Activated T-cell treated with anti-CD3 and anti-CD28 coated beads, Interleukin-2, amount 50 U/mL, for 48 hours (primary cell): ENCODE measurements around the gene OLAH.
"Not testable (repeated sequence)": the region's sequence is repeated elsewhere in the genome, so short reads cannot be mapped to it uniquely, and the experiment has no call there.

Experiments
- DNase-seq, 2 experiments: peaks; one replicate each; pipeline ENCODE4 v3.0.0-alpha.2; 2020

OLAH gene

GRCh38 chr10:15043674-15044073, at the start of gene OLAH:
TSS of gene OLAH (plus strand) at chr10:15043943. CDS start at chr10:15047289, 3,346 bp downstream.
- no peak for DNase-seq

DNA sequence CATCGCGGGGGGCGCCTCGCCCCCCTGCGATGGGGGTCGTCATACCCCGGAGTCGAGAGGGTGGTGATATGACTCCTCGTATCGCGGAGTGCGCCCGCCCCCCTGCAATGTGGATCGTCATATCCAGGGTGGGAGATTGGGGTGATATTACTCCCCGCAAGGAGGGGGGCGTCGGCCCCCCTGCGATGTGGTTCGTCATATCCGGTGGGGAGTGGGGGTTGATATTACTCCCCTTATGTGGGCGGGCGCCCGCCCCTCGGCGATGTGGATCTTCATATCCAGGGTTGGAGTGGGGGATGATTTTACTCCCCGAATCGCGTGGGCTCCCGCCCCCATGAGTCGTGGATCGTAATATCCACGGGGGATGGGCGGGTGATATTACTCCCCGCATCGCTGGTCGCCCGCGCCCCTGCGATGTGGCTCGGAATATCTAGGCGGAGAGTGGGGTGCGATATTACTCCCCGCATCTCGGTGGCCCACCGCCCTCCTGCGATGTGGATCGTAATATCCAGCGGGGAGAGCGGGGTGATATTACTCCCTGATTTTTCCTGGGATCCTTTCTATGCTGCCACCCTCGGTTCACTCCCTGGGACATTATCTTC, 47.7 kb upstream of the OLAH start:
- DNase-seq, result no peak

DNA sequence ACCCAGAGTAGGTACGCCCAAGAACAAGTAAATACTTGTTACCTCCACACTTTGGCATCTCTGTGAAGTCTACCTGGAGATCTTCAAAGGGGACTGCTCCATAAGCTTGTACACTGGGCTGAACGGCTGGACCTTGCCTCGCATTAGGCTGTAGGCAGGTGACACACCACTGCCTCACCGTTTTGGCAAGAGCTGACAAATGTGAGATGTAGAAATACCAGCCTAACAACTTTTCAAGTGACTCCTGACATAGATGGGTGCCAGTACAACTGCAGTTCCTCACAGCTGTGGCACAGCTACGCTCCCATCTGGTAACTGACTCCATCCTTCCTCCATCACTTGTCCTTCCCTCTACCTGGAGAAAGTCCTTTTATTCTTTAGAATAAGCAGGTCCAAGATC, 30.2 kb upstream of the OLAH start:
- DNase-seq, result not testable (repeated sequence)

GRCh38 chr10:15015451-15015850, 28.3 kb upstream of the OLAH start:
- no peak for DNase-seq

DNA sequence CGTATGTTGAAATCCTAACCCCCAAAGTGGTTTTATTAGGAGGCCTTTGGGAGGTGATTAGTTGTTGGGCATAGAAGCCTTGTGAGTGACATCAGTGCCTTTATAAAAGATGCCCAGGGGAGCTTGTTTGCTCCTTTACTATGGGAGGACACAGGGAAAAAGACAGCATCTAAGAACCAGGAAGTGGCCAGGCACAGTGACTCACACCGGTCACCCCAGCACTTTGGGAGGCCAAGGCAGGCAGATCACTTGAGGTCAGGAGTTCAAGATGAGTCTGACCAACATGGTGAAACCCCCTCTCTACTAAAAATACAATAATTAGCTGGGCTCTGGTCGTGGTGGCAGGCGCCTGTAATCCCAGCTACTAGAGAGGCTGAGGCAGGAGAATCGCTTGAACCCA, 22.8 kb upstream of the OLAH start:
- DNase-seq, result not testable (repeated sequence)

- not testable (repeated sequence) for DNase-seq
These were observed 20.7 kb upstream of the OLAH start for GRCh38 chr10:15023079-15023478.

GRCh38 chr10:15024017-15025004, 19.4 kb upstream of the OLAH start:
- DNase-seq, result not testable (repeated sequence)

- DNase-seq, result not testable (repeated sequence)
These were observed 18.7 kb upstream of the OLAH start for GRCh38 chr10:15025040-15025439.

DNA sequence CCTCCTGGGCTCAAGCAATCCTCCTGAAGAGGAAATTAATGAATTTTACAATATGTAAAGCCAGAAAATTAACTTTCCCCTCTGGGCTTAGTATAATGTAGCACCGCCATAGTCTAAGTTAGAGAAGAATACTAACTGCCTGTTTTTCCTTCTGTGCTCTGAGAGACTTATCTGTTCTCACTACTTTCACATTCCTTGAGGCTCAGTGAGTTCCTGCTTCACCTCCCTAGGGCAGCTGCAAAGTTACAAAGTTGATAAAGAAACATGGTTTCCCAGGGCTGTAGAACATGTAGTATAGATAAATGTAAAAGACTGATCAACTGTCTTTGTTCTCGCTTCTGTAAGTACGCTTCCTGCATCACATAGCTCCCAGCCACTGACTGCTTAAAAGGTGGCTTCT, 16.0 kb upstream of the OLAH start:
- DNase-seq, result no peak

- DNase-seq, result no peak
These were observed 8.1 kb upstream of the OLAH start for GRCh38 chr10:15035385-15036301.

GRCh38 chr10:15037691-15038090, 6.1 kb upstream of the OLAH start:
- no peak for DNase-seq

DNA sequence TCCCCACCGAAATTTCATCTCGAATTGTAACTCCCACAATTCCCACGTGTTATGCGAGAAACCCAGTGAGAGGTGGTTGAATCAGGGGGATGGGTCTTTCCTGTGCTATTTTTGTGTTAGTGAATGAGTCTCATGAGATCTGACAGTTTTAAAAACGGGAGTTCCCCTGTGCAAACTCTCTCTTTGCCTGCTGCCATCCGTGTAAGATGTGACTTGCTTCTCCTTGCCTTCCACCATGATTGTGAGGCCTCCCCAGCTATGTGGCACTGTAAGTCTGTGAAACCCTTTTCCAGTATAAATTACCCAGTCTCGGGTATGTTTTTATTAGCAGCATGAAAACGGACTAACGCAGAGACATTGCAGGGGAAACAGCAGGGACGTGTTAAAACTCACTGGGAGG, 5.3 kb upstream of the OLAH start:
- DNase-seq, result no peak

DNA sequence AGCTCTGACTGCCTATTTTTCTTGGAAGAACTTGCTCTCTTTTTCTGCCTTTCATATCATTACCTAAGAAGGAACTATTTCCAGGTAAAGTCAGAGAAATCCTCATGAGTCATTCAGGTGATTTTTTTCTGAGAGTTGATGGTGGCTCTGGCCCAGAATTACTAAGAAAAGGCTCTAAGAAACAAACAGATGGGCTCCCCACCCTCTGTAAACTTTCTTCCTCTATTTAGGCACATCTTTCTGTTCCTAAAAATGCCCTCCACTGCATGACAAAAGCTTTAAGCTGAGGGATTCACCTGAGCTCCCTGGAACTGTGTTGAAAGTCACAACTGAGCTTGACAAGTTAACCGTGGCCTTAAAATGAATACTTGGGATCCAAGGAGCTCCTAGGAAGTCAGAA, 1.6 kb downstream of the OLAH start:
- no peak for DNase-seq

- DNase-seq, result no peak
These were observed 2.9 kb downstream of the OLAH start for GRCh38 chr10:15046626-15047025.

GRCh38 chr10:15049533-15049932, 5.8 kb downstream of the OLAH start:
- no peak for DNase-seq

- DNase-seq, result no peak
These were observed 8.4 kb downstream of the OLAH start for GRCh38 chr10:15052121-15052520.

DNA sequence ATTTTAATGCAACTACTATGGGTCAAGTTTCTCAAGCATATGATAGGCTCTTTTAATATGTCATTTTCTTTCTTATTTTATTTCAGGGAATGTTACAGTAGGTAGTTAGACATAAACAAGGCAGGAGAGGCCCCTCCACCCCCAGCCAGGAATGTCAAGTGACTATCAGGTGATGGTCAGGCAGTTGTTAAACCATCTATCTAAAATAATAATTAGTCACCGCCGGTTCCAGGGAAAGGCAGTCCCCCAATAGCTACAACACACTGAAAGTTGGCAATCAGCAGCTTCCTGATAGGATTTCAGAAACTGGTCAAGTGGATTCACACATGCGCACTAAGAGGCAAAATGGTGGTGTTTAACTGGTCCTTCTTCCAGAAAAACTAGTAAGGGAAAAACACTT, 9.3 kb downstream of the OLAH start:
- no peak for DNase-seq

GRCh38 chr10:15058689-15059088, 14.9 kb downstream of the OLAH start:
- DNase-seq, result no peak

DNA sequence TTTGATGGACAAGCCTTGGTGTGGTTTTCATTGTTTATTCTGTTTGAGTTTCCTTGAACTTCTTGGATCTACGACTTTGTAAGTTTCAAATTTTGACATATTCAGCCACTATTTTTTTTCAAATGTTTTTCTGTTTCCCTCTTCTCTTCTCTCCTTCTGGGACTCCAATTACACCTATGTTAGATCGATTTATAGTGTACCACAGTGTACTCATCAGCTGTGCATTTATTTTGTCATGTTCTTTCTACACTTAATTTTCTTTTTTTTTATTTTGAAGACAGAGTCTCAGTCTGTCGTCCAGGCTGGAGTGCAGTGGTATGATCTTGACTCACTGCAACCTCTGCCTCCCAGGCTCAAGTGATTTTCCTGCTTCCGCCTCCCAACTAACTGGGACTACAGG, 16.2 kb downstream of the OLAH start:
- DNase-seq, result no peak

DNA sequence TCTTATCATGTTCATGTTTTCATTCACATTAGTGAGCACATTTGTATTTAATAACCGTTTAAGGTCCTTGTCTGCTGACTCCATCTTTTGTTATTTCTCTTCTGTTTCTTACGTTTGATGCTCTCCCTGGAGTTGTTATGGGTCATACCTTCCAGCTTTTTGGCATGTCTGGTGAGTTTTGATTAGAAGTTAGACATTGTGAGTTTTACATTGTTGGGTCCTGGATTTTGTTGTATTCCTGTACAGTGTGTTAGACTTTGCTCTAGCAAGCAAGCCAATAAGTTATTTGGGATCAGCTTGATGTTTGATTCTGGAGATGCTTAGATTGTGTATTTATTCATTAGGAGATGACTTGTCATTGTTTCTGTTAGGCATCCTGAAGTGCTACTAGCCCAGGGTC, 16.9 kb downstream of the OLAH start:
- no peak for DNase-seq

- no peak for DNase-seq
These were observed 23.4 kb downstream of the OLAH start for GRCh38 chr10:15067154-15067553.

- no peak for DNase-seq
These were observed 25.1 kb downstream of the OLAH start for GRCh38 chr10:15068802-15069201.

- DNase-seq, result no peak
These were observed 25.5 kb downstream of the OLAH start for GRCh38 chr10:15069230-15069629.
